Measurements from ENCODE around the gene UBE2QL1.

GRCh38 chr5:6482735-6483134 is 34.1 kb downstream of the UBE2QL1 start:
- TF ChIP-seq GATA3 (IDR thresholded peaks at IDR 0.05; ENCODE audit: low read depth, low read length) = no peak
- TF ChIP-seq GATA2 (IDR thresholded peaks at IDR 0.05; ENCODE audit: low read depth, low read length) = no peak

All from SH-SY5Y (cell line).